A549 (cell line): ENCODE data around the gene EFNA5. TPM values are rescaled to one million over a fixed set of nuclear protein-coding genes. Genes with fewer than 3 reads are reported as not detected.

ENCODE experiments used
- ATAC-seq, 2 experiments: fragments of 200-7000 bp in 1 of 2; fragments of >200 bp in 1 of 2; cut with Nextera tagmentation in 1 of 2; cut with Tn5 transposase in 1 of 2; 3 replicates each; pipeline versions ENCODE4 v1.8.0 to v1.9.1; 2018 to 2020; ENCODE audit warnings: mild to moderate bottlenecking in 1 of 2, moderate library complexity in 1 of 2
- CTCF ChIA-PET: fragments of 300-600 bp; sonication (Branson Sonifier 250); formaldehyde crosslinking; extraction: SDS; loops from one replicate; lab custom pipeline; 2021; ENCODE audit warnings: antibody characterized with exemption, inconsistent platforms; lab: Yijun Ruan, JAX
- POLR2A ChIA-PET: fragments of 350-600 bp; formaldehyde crosslinking; extraction: SDS; loops from one replicate; lab custom pipeline; 2021; ENCODE audit warnings: antibody characterized with exemption, inconsistent platforms; lab: Yijun Ruan, JAX
- DNase-seq, 2 experiments: peaks; one replicate each; pipeline versions ENCODE4 v3.0.0 to v3.0.0-alpha.2; 2011 to 2016; ENCODE audit warnings: low read depth in 1 of 2, low spot score in 1 of 2
- FAIRE-seq: peaks from 2 replicates; lab custom pipeline; 2011; peaks lifted over from hg19 to GRCh38; lab: Jason Lieb, UNC
- H3K27ac ChIP-seq, 2 experiments: fragments of >200 bp; sonication (Bioruptor Twin); formaldehyde crosslinking; 3 replicates each; pipeline ENCODE4 v1.5.1; 2016 to 2017
- H3K4me1 ChIP-seq: fragments of >200 bp; sonication (Bioruptor Twin); formaldehyde crosslinking; 3 replicates; pipeline ENCODE4 v1.6.1; 2016
- H3K4me2 ChIP-seq: fragments of >200 bp; sonication (Bioruptor Twin); formaldehyde crosslinking; 3 replicates; pipeline ENCODE4 v1.6.1; 2016
- H3K4me3 ChIP-seq: fragments of >200 bp; sonication (Bioruptor Twin); formaldehyde crosslinking; 3 replicates; pipeline ENCODE4 v1.5.1; 2016
- H3K9me3 ChIP-seq: fragments of >200 bp; sonication (Bioruptor Twin); formaldehyde crosslinking; 3 replicates; pipeline ENCODE4 v1.6.1; 2016
- ATOH8 ChIP-seq: fragments of 250-450 bp; sonication (Bioruptor Pico); IDR thresholded peaks from 2 replicates; pipeline ENCODE4 v1.5.0; 2020; ENCODE audit warnings: low read depth, mild to moderate bottlenecking, moderate library complexity
- BHLHE40 ChIP-seq: IDR thresholded peaks from 2 replicates; pipeline ENCODE4 v1.6.1; 2012; ENCODE audit warnings: low read depth, low read length, inconsistent platforms
- EHF ChIP-seq: fragments of 250-450 bp; sonication (Bioruptor Pico); IDR thresholded peaks from 2 replicates; pipeline ENCODE4 v1.5.0; 2020; ENCODE audit warnings: mild to moderate bottlenecking
- FOSB ChIP-seq: fragments of 250-450 bp; sonication (Bioruptor Pico); IDR thresholded peaks from 2 replicates; pipeline ENCODE4 v1.5.0; 2020; ENCODE audit warnings: mild to moderate bottlenecking, moderate library complexity
- GATA3 ChIP-seq: IDR thresholded peaks from 2 replicates; pipeline ENCODE4 v1.6.1; 2012; ENCODE audit warnings: borderline replicate concordance
- HES2 ChIP-seq: fragments of >200 bp; sonication (Bioruptor Twin); formaldehyde crosslinking; IDR thresholded peaks from 2 replicates; pipeline ENCODE4 v1.6.1; 2016
- HOXB13 ChIP-seq: fragments of 250-450 bp; sonication (Bioruptor Pico); IDR thresholded peaks from 2 replicates; pipeline ENCODE4 v1.5.0; 2020; ENCODE audit warnings: low read depth, mild to moderate bottlenecking, moderate library complexity
- HOXB5 ChIP-seq: fragments of 250-450 bp; sonication (Bioruptor Pico); IDR thresholded peaks from 2 replicates; pipeline ENCODE4 v1.5.0; 2020; ENCODE audit warnings: mild to moderate bottlenecking, moderate library complexity
- JUNB ChIP-seq: fragments of >200 bp; sonication (Bioruptor Twin); formaldehyde crosslinking; IDR thresholded peaks from 2 replicates; pipeline ENCODE4 v1.6.1; 2016
- KDM1A ChIP-seq: fragments of 200-600 bp; sonication (generic); IDR thresholded peaks from 2 replicates; pipeline ENCODE4 v1.6.1; 2016; ENCODE audit warnings: low read depth, mild to moderate bottlenecking
- KDM5A ChIP-seq: fragments of 200-600 bp; sonication (generic); IDR thresholded peaks from 2 replicates; pipeline ENCODE4 v1.6.1; 2016; ENCODE audit warnings: antibody characterized with exemption, mild to moderate bottlenecking
- MAZ ChIP-seq: fragments of 150-350 bp; IDR thresholded peaks from 2 replicates; pipeline ENCODE4 v1.6.1; 2014; ENCODE audit warnings: antibody characterized with exemption, low read depth, low read length, borderline replicate concordance
- MYC ChIP-seq: IDR thresholded peaks from 2 replicates; pipeline ENCODE4 v1.6.1; 2012; ENCODE audit warnings: mild to moderate bottlenecking, inconsistent platforms, low read length, improper control_type of control experiment, borderline replicate concordance
- POLR2A ChIP-seq: IDR thresholded peaks from 2 replicates; pipeline ENCODE4 v1.6.1; 2012; ENCODE audit warnings: mild to moderate bottlenecking, low read length
- POLR2AphosphoS2 ChIP-seq: conservative IDR thresholded peaks from 2 replicates; pipeline ENCODE4 v1.6.1; 2012; ENCODE audit warnings: low read length, improper control_type of control experiment, inconsistent platforms
- TP53 ChIP-seq: fragments of 250-450 bp; sonication (Bioruptor Pico); IDR thresholded peaks from 2 replicates; pipeline ENCODE4 v1.5.0; 2021; ENCODE audit warnings: mild to moderate bottlenecking, moderate library complexity
- ZC3H11A ChIP-seq: fragments of 450-650 bp; IDR thresholded peaks from 2 replicates; pipeline ENCODE4 v1.6.1; 2014; ENCODE audit warnings: antibody characterized with exemption, mild to moderate bottlenecking
- ZFP36 ChIP-seq: fragments of 450-650 bp; IDR thresholded peaks from 2 replicates; pipeline ENCODE4 v1.6.1; 2014; ENCODE audit warnings: borderline replicate concordance; ENCODE audit not compliant: partially characterized antibody
- WGBS: methylation state at CpG from one replicate; pipeline ENCODE4 v1.1.6; 2017; ENCODE audit errors: missing lambda C conversion rate; 5-methylcytosine and 5-hydroxymethylcytosine counted together
- polyA plus RNA-seq, 4 experiments: library from polyadenylated mRNA; depleted of rRNA in 3 of 4; stranded (reverse); fragments of >200 nt; fragmentation: RNase III in 1 of 4; extraction: RNeasy Plus Mini Kit Qiagen cat#74134 plus additional on column Dnase treatment in 1 of 4; gene quantifications; 2 replicates in 3 of 4; 3 replicates in 1 of 4; pipeline ENCODE4 v1.2.3, GENCODE V29; 2011 to 2017
- TF ChIP-seq, protein P1 (sequence below): fragments of >200 bp; sonication (Bioruptor Twin); formaldehyde crosslinking; IDR thresholded peaks from 3 replicates; pipeline ENCODE4 v1.5.1; 2016
- TF ChIP-seq, protein P2 (sequence below): IDR thresholded peaks from 2 replicates; pipeline ENCODE4 v1.6.1; 2012
- TF ChIP-seq, protein P3 (sequence below): fragments of 450-650 bp; IDR thresholded peaks from 2 replicates; pipeline ENCODE4 v1.6.1; 2014; ENCODE audit warnings: antibody characterized with exemption

The EFNA5 gene
- polyA plus RNA-seq, 2 of the 4 experiments (the other 2 are of a cell fraction), result 8.5 to 20.7 TPM

DNA sequence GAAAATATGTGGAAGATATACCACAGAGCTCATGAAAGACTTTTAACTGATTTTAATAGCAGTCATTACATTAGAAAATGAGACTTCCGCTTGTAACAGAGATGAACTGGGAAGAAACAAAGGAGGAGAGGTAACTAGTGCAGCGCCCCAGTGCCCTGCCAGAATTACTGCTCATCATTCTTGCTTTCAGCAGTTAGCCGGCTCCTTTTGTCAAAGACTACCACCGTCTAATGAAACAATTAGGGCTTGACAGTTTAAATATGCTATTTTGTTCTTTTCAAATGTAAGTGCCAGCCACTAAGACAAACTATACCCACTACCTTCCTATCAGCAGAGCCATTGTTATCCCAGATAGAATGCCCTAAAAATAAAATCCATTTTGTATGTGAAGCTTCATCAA lies 328.4 kb downstream of the EFNA5 start:
- no peak for DNase-seq
- TF ChIP-seq, protein P1, sequence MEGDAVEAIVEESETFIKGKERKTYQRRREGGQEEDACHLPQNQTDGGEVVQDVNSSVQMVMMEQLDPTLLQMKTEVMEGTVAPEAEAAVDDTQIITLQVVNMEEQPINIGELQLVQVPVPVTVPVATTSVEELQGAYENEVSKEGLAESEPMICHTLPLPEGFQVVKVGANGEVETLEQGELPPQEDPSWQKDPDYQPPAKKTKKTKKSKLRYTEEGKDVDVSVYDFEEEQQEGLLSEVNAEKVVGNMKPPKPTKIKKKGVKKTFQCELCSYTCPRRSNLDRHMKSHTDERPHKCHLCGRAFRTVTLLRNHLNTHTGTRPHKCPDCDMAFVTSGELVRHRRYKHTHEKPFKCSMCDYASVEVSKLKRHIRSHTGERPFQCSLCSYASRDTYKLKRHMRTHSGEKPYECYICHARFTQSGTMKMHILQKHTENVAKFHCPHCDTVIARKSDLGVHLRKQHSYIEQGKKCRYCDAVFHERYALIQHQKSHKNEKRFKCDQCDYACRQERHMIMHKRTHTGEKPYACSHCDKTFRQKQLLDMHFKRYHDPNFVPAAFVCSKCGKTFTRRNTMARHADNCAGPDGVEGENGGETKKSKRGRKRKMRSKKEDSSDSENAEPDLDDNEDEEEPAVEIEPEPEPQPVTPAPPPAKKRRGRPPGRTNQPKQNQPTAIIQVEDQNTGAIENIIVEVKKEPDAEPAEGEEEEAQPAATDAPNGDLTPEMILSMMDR, result no peak
- TF ChIP-seq ATOH8 (CRISPR knock-in tag) (no peak), HOXB13 (CRISPR knock-in tag) (no peak), BHLHE40 (no peak)
- TF ChIP-seq, all 56 proteins: peak for 0
- Histone ChIP-seq H3K4me1 (peaks cover 3% of the 10 kb centered on the region; the same call in 2 of the 3 replicates), H3K4me3 (no peak overlapping the region), H3K9me3 (peaks cover 15% of the 10 kb centered on the region; the same call in 1 of the 3 replicates), H3K27ac (no peak overlapping the region), H3K4me2 (no peak overlapping the region)
- WGBS, result 86% methylated on average over 4 of the region's 4 CpGs
- ChIA-PET POLR2A (no interaction called here), CTCF (interaction anchor here (1.7 kb wide), 1 partner anchor 9 kb away, joined by 4 read pairs; no protein-coding TSS in a partner anchor)
- FAIRE-seq (no peak), ATAC-seq (no peak)

- no peak overlapping the region for H3K27ac ChIP-seq
- no peak for DNase-seq
- TF ChIP-seq HOXB5 (CRISPR knock-in tag) (no peak), FOSB (no peak), KDM5A (no peak), HES2 (no peak), ZC3H11A (no peak), BHLHE40 (no peak), MYC (no peak), POLR2A (no peak), KDM1A (no peak), ZFP36 (no peak), GATA3 (no peak), EHF (CRISPR knock-in tag) (no peak), TP53 (CRISPR knock-in tag) (no peak), JUNB (no peak), MAZ (no peak), POLR2AphosphoS2 (no peak)
- TF ChIP-seq, protein P2, sequence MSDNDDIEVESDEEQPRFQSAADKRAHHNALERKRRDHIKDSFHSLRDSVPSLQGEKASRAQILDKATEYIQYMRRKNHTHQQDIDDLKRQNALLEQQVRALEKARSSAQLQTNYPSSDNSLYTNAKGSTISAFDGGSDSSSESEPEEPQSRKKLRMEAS, result no peak
- TF ChIP-seq, protein P3, sequence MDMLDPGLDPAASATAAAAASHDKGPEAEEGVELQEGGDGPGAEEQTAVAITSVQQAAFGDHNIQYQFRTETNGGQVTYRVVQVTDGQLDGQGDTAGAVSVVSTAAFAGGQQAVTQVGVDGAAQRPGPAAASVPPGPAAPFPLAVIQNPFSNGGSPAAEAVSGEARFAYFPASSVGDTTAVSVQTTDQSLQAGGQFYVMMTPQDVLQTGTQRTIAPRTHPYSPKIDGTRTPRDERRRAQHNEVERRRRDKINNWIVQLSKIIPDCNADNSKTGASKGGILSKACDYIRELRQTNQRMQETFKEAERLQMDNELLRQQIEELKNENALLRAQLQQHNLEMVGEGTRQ, result no peak
- H3K4me1 ChIP-seq, result peaks cover 8% of the 10 kb centered on the region; the same call in 2 of the 3 replicates
- no peak for FAIRE-seq
- H3K4me3 ChIP-seq, result no peak overlapping the region
- CTCF ChIA-PET, result interaction anchor here (0.7 kb wide), 1 partner anchor 21 kb away, joined by 3 read pairs; no protein-coding TSS in a partner anchor
- 94% methylated on average over 6 of the region's 6 CpGs for WGBS
- H3K4me2 ChIP-seq, result no peak overlapping the region
- ATAC-seq, result no peak
- H3K9me3 ChIP-seq, result peaks cover 15% of the 10 kb centered on the region; the same call in 1 of the 3 replicates
- POLR2A ChIA-PET, result no interaction called here
These were observed 329.2 kb downstream of the EFNA5 start for GRCh38 chr5:107341376-107342084.
